ENCODE measurements around the gene RETSAT. TPM values are rescaled to one million over a fixed set of nuclear protein-coding genes. Genes with fewer than 3 reads are reported as not detected.

The RETSAT gene
- total and polyA plus RNA-seq, 2 of the 13 experiments (the other 11 are each of a cell fraction or from before 2014, with no cell fraction given), result 46.7 to 61.0 TPM

DNA sequence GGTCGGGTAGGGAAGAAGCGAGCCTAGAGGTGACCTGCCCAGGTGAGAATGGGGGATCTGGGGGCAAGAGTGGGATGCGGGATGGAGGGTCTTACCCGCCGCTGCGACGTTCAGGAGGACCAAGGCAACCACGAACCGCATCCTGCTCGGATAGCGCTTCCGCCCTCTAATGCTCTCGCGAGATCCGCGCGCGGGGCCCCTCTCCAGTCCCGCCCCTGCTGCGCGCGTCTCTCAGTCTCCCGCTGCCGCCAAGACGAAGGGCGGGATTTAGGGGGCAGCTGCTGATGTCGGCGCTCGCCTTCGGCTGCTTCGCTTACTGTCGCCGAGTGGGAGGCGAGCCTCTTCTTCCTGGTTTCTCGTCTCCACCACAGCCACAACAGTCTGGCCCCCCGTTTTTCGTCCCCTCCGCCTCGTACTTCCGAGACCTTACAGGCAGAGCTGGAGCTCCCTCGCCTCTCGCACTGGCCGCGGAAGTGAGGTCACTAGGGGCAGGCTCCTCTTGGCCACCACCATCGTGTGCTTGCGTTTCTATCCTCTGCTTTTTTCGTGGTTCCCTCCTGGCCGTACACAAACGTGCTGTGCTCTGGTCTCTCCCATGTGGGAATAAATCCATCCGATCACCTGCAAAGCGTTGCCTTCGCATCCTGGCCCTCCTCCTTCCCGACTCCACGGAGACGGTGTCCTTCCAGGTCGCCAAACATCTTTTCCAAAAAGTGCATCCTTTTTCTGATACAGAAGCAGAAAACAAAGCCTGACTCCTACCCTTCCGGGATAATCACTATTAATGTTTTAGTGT lies 26.3 kb downstream of the RETSAT start, which contains the start of gene TGOLN2 (continued):
- TF ChIP-seq, protein P1, sequence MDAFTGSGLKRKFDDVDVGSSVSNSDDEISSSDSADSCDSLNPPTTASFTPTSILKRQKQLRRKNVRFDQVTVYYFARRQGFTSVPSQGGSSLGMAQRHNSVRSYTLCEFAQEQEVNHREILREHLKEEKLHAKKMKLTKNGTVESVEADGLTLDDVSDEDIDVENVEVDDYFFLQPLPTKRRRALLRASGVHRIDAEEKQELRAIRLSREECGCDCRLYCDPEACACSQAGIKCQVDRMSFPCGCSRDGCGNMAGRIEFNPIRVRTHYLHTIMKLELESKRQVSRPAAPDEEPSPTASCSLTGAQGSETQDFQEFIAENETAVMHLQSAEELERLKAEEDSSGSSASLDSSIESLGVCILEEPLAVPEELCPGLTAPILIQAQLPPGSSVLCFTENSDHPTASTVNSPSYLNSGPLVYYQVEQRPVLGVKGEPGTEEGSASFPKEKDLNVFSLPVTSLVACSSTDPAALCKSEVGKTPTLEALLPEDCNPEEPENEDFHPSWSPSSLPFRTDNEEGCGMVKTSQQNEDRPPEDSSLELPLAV (CRISPR knock-in tag; conservative IDR thresholded peaks at IDR 0.05; ENCODE audit: low read depth), result no peak
- peak; percentile 96 for TF ChIP-seq ZNF878 (CRISPR knock-in tag; IDR thresholded peaks at IDR 0.05)
- TF ChIP-seq ZNF724P (CRISPR knock-in tag; IDR thresholded peaks at IDR 0.05; ENCODE audit: borderline replicate concordance), result peak; percentile 48; the same call in 1 of the 2 replicates
- TF ChIP-seq YY1 (IDR thresholded peaks at IDR 0.05; ENCODE audit: insufficient read depth, insufficient replicate concordance, low read depth, low read length), result peak; percentile 79
- TF ChIP-seq HMG20A (CRISPR knock-in tag; IDR thresholded peaks at IDR 0.05; ENCODE audit: borderline replicate concordance), result peak; percentile 35; the same call in 1 of the 2 replicates
- peak; percentile 94 for TF ChIP-seq SALL2 (CRISPR knock-in tag; IDR thresholded peaks at IDR 0.05)
- TF ChIP-seq, protein P2, sequence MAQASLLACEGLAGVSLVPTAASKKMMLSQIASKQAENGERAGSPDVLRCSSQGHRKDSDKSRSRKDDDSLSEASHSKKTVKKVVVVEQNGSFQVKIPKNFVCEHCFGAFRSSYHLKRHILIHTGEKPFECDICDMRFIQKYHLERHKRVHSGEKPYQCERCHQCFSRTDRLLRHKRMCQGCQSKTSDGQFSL (CRISPR knock-in tag; IDR thresholded peaks at IDR 0.05), result 0 out of 2 replicates have a peak, but pooled peaks have one; percentile 49
- peak; percentile 94 for TF ChIP-seq ETV6 (CRISPR knock-in tag; conservative IDR thresholded peaks at IDR 0.05)
- peak; percentile 61 for TF ChIP-seq AHDC1 (CRISPR knock-in tag; IDR thresholded peaks at IDR 0.05; ENCODE audit: borderline replicate concordance)
- peak; percentile 96 for TF ChIP-seq CREB3 (CRISPR knock-in tag; IDR thresholded peaks at IDR 0.05)
- peak; percentile 35; the same call in 1 of the 2 replicates for TF ChIP-seq CBX5 (CRISPR knock-in tag; IDR thresholded peaks at IDR 0.05; ENCODE audit: borderline replicate concordance)
- TF ChIP-seq, protein P3, sequence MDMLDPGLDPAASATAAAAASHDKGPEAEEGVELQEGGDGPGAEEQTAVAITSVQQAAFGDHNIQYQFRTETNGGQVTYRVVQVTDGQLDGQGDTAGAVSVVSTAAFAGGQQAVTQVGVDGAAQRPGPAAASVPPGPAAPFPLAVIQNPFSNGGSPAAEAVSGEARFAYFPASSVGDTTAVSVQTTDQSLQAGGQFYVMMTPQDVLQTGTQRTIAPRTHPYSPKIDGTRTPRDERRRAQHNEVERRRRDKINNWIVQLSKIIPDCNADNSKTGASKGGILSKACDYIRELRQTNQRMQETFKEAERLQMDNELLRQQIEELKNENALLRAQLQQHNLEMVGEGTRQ (IDR thresholded peaks at IDR 0.05; ENCODE audit: low read depth, low read length), result no peak
- TF ChIP-seq, protein P3 (CRISPR knock-in tag; IDR thresholded peaks at IDR 0.05; ENCODE audit: borderline replicate concordance), result peak; percentile 28; the same call in 1 of the 2 replicates
- TF ChIP-seq, protein P4, sequence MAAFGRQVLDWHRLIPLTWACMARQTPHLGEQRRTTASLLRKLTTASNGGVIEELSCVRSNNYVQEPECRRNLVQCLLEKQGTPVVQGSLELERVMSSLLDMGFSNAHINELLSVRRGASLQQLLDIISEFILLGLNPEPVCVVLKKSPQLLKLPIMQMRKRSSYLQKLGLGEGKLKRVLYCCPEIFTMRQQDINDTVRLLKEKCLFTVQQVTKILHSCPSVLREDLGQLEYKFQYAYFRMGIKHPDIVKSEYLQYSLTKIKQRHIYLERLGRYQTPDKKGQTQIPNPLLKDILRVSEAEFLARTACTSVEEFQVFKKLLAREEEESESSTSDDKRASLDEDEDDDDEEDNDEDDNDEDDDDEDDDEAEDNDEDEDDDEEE (CRISPR knock-in tag; IDR thresholded peaks at IDR 0.05), result peak; percentile 81

Data from HepG2 (cell line).